ENCODE data around the gene NQO2.

DNA sequence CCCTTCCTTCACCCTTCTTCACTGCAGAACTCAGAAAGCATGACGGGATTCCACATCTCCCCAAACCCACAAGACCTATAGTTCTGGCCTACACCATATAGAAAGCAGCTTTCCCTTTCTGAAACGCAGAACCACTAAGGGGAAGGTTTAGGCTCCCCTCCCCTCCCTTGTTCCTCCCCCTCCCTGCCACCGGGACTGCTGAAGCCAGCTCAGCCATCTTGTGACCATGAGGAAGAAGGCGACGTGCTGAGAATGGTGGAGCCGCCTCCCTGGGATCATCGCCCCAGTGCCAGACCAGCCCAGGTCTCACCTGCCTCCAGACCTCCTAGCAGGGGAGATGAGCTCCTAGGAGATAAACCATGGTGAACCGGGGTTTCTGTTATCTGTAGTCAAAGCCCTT is 48.0 kb upstream of the NQO2 start:
- TF ChIP-seq, protein P1, sequence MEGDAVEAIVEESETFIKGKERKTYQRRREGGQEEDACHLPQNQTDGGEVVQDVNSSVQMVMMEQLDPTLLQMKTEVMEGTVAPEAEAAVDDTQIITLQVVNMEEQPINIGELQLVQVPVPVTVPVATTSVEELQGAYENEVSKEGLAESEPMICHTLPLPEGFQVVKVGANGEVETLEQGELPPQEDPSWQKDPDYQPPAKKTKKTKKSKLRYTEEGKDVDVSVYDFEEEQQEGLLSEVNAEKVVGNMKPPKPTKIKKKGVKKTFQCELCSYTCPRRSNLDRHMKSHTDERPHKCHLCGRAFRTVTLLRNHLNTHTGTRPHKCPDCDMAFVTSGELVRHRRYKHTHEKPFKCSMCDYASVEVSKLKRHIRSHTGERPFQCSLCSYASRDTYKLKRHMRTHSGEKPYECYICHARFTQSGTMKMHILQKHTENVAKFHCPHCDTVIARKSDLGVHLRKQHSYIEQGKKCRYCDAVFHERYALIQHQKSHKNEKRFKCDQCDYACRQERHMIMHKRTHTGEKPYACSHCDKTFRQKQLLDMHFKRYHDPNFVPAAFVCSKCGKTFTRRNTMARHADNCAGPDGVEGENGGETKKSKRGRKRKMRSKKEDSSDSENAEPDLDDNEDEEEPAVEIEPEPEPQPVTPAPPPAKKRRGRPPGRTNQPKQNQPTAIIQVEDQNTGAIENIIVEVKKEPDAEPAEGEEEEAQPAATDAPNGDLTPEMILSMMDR (IDR thresholded peaks at IDR 0.05) = no peak
- TF ChIP-seq EZH2 (IDR thresholded peaks at IDR 0.05; ENCODE audit: borderline replicate concordance, insufficient read depth, low read depth, low read length, poor library complexity, severe bottlenecking) = no peak
